ENCODE data around the gene GNPTG.

Gene GNPTG

GRCh38 chr16:1346422-1347285 lies 5.1 kb upstream of the GNPTG start:
- DNase-seq, result no peak

- DNase-seq, result no peak
These were observed 4.4 kb upstream of the GNPTG start for GRCh38 chr16:1347286-1347855.

GRCh38 chr16:1347962-1348361 lies 3.8 kb upstream of the GNPTG start:
- no peak for DNase-seq

DNA sequence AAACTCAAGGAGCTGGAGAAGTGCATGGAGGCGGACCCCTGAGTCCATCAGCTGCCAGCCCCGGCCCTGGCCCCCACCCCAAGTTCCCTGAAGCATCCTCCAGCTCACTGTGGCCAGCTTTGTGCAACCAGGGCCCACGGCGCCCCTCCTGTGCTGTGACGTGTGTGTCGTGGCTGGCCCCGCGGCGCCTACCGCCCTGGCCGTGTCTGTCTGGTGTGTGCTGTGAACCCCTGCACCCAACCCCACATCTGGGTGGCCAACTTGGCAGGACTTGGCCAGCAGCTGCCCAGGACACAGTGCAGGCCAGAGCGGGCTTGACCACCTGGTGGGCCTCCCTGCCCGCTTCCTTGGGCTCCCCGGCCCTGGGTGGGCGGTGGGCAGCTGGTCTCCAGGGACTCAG lies 3.3 kb upstream of the GNPTG start:
- no peak for DNase-seq

DNA sequence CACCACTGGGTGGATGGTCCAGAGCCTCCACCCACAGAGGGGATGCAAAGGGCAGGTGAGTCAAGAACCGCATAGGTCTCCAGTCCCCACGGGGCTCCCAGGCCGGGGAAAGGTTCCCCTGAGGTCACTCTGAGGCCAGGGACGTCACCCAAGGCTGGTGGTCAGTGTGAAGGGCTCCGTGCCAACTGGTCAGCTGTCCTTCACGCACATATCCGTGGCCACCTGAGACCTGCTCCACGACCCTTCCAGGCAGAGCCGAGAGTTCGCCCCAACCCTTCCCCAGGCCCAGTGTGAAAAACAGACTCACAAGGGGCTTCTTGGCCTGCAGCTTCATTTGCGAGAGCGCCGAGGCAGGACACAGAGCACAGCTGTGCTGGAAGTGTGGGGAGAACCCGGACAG lies 2.8 kb upstream of the GNPTG start:
- DNase-seq, result no peak

DNA sequence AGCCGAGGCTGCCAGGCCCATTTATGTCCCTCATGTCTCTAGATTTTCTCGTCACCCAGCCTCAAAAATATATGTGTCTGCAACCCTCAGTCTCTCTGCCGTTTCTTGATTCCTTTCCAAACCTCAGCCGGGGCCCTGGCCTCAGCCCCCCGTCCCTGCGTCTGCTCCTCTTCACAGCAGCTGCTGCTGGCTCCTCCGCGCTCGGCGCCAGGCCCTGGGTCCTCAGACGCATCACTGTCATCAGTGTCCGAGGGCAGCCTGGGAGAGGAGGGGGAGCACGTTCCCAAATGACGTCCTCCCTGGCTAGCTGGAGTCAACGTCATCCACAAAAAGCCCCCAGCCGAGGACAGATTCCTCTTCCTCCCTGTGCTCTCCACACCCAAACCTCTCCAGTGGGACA lies 2.4 kb upstream of the GNPTG start:
- no peak for DNase-seq

DNA sequence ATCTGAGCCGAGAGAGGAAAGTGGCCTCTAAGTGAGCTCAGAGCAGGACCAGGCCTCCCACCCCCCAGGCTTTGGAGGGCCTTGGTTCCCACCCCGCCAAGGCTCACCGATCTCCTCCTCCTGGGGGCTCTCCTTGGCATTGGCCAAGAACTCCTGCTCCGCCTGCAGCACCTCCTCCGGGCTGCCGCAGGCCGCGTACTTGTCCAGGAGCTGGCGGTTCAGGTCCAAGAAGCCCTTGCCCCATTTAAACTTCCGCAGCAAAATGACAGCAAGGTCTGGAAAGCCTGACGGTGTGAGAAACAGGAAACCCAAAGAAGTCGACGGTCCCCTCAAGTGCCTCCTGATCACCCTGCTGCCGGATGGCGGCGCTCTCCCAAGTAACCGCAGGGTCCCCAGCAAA lies 1.8 kb upstream of the GNPTG start:
- DNase-seq, result no peak

DNA sequence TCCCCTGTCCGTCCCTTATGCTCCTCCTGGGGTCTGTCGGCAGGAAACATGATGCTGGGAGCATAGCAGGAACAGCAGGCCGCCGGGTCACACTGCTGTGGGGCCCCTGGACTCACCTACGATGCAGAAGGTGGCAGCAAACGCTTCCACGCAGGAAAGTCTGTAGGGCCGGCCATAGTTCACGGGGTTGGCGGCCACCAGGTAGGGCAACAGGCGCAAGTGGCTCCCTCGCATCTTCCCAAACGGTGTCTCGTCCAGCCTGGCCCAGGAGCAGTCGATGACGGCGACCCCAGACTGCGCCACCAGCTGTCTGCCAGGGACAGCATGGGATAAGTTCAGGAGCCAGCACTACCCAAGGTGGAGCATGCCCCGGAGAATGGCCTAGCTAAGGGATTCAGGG lies 1.0 kb upstream of the GNPTG start:
- DNase-seq, result no peak

DNA sequence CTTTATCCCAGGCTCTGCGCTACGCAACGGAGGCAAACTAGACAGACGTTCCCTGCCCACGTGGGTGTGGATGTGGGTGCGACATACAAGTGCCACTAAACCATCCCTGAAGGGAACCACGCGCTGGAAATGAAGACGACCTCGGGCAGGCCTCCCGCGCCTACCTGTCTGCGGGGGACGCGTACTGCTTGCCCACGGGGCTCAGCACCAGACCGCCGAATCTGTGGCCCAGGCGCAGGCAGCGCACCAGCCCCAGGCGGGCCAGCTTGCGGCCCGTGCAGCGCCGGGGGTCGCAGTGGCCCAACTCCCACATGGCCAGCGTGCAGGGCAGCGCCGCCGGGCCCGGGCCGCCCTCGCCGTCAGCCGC lies 533 bp upstream of the GNPTG start:
- DNase-seq, result no peak

- no peak for DNase-seq
These were observed 3.2 kb downstream of the GNPTG start for GRCh38 chr16:1354815-1355540.

GRCh38 chr16:1355591-1355990 lies 3.9 kb downstream of the GNPTG start:
- DNase-seq, result no peak

DNA sequence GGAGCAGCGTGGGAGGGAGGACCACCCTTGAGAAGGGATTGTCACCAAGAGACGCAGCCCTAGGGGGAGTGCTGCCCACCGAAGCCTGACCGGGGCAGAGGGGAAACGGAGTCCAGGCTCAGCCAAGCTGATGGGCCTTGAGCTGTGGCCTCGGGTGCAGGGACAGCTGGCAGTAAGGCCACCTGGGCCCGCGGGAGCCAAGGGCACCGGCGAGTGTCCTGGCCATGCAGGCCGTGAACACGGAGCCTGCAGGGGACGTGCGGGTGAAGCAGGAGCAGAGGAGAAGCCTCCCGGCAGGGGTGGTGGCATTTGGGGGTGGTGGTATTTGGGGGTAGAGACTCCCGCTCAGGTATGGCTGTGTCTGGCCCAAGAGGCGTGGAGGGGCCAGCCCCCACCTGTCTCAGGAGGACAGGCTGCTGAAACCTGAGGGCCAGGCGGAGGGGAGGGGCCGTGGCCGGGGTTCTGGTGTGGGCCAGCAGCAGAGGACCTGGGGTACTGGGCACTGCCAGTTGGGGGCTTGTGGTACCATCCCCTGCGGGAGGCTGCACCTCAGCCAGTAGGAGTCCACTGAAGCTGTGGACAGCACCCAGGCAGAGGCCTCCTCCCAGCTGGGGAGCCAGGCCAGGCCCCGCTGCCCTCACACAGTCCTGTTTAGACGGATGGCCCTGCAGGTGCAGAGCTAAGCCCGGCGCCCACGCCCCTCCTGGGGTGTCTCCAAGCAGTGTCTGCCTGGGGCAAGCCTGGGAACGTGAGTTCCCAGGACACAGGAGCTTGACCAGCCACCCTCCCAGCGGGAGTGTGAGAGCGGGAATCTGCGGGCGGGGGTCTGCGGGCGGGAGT lies 4.5 kb downstream of the GNPTG start:
- no peak for DNase-seq

GRCh38 chr16:1357906-1358566 lies 6.3 kb downstream of the GNPTG start:
- DNase-seq, result no peak

DNA sequence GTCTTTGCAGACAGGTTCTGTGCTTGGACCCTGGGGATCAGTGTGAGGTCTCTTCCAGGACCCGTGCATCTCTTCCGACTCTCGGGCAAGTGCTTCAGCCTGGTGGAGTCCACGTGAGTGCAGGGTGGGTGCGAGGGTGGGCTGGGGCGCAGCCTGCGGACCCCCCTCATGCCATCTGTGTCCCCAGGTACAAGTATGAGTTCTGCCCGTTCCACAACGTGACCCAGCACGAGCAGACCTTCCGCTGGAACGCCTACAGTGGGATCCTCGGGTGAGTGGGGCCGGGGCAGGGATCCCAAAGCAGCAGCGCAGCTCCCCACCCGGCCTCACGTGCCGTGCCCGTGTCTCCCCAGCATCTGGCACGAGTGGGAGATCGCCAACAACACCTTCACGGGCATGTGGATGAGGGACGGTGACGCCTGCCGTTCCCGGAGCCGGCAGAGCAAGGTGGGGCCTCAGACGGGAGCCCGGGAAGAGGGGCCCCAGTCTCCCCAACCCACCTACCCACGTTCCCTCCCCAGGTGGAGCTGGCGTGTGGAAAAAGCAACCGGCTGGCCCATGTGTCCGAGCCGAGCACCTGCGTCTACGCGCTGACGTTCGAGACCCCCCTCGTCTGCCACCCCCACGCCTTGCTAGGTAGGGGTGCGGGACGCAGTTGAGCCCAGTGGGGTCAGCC lies 10.1 kb downstream of the GNPTG start:
- no peak for DNase-seq

DNA sequence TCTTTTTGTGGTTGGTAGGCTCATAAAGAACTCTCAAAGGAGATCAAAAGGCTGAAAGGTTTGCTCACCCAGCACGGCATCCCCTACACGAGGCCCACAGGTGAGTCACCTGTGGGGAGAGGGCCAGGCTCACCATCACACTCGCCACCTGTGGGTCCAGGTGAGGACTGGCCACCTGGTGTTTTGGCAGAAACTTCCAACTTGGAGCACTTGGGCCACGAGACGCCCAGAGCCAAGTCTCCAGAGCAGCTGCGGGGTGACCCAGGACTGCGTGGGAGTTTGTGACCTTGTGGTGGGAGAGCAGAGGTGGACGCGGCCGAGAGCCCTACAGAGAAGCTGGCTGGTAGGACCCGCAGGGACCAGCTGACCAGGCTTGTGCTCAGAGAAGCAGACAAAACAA lies 11.1 kb downstream of the GNPTG start:
- no peak for DNase-seq

DNA sequence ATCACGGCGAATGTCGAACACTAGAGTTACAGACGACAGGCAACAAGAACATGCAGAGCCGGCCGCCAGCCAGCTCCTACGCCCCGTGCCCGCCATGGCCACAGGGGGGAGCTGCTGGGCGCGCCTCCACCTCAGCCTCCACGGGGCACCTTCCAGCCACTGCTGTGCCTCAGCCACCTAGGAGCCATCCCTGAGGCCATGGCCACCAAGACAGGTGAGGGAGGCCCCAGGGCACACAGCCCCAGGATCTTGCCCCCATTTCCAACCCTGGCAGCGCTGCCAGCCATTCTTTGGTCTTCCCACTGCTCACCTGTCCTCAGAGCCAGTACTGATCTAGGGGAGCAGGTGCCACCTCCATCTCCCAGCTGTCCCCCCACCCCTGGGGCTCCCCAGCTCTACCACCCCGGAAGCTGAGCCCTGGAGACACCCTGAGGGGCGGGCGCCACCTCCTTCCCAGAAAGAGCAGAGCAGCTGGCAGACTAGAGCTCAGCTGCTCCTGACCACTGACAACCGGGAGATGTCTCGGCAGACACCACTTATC lies 11.8 kb downstream of the GNPTG start:
- DNase-seq, result no peak

GRCh38 chr16:1364510-1364909 lies 12.8 kb downstream of the GNPTG start:
- no peak for DNase-seq

- DNase-seq, result no peak
These were observed 14.5 kb downstream of the GNPTG start for GRCh38 chr16:1366060-1366711.

- no peak for DNase-seq
These were observed 15.1 kb downstream of the GNPTG start for GRCh38 chr16:1366712-1367299.

DNA sequence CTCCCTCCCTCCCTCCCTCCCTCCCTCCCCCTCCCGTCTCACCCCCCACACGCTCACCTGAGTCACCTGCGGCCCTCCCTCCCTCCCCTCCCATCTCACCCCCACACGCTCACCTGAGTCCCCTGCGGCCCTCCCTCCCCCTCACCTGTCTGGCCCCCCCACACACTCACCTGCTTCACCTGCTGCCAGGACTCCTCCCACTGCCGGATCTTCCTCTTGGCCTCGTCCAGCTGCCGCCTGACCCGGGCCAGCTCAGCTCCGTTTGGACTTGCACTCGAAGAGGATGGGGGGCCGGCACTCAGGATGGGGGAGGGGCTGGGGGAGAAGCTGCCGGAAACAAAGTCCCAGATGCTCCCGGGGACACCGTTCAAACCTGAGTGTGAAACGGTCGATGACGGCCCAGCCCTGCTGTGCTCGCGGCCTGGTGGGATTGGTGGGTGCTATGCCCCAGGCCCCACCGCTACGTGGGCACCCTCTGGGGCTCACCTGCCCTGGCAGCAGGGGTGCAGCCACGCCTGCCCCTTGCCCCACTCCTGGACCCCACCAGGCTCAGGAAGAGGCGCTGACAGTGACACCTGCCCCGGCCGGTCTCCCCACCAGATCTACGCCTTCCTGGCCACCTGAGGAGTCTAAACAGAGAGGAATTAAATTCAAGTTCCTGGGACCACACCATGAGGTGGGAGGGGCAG lies 15.9 kb downstream of the GNPTG start:
- DNase-seq, result no peak
